Pancreas (tissue), 10 donors: ENCODE data around the gene OTULINL. TPM values are rescaled to one million over a fixed set of nuclear protein-coding genes. Genes with fewer than 3 reads are reported as not detected.
A peak's percentile ranks its signal among the peaks of the same experiment; 100 is the strongest.

Experiments used
- ATAC-seq, 4 donors: fragments of 200-7000 bp; cut with Tn5 transposase; one replicate each; pipeline versions ENCODE4 v1.8.0 to v1.9.1; 2020; ENCODE audit warnings: mild to moderate bottlenecking in 4 of 4, moderate library complexity in 4 of 4
- DNase-seq, 6 donors: peaks; one replicate each; pipeline ENCODE4 v3.0.0-alpha.2; 2020
- FAIRE-seq: peaks from 2 replicates; lab custom pipeline; 2012; peaks lifted over from hg19 to GRCh38; lab: Jason Lieb, UNC
- H3K27ac ChIP-seq, 4 donors: fragments of 200-600 bp; sonication (generic); 1 replicate in 3 of 4; 2 replicates in 1 of 4; pipeline versions ENCODE4 v1.5.0 to v1.8.0; 2020
- H3K27me3 ChIP-seq, 4 donors: fragments of 200-600 bp; one replicate each; pipeline ENCODE4 v1.8.0; 2021
- H3K36me3 ChIP-seq, 3 donors: fragments of 200-600 bp; sonication (generic) in 1 of 3; one replicate each; pipeline versions ENCODE4 v1.5.0 to v1.8.0; 2020 to 2021
- H3K4me1 ChIP-seq, 3 donors: fragments of 200-600 bp; one replicate each; pipeline ENCODE4 v1.8.0; 2021
- H3K4me3 ChIP-seq, 4 donors: fragments of 200-600 bp; sonication (generic) in 2 of 4; one replicate each; pipeline versions ENCODE4 v1.5.0 to v1.8.0; 2020 to 2021
- H3K9me3 ChIP-seq, 4 donors: fragments of 200-600 bp; one replicate each; pipeline ENCODE4 v1.8.0; 2021
- WGBS, 2 donors: extraction: QIAGEN DNeasy Blood & Tissue Kit; methylation state at CpG; one replicate each; pipeline ENCODE4 v1.1.7; 2013; 5-methylcytosine and 5-hydroxymethylcytosine counted together
- intact Hi-C, 3 donors: fragments of 100-400 bp; cut with DNase I; formaldehyde crosslinking; loops; one replicate each; pipeline versions ENCODE4 v1.11.1 to v1.14.2; 2022
- polyA plus RNA-seq, 2 donors: library from polyadenylated mRNA; stranded (reverse); fragments of 200-250 nt; gene quantifications; one replicate each; pipeline ENCODE4 v1.2.3, GENCODE V29; 2013
- total RNA-seq, 6 donors: library from RNA; stranded (reverse); fragmentation: NEBNext Ultra II Directional in 4 of 6; extraction: Animal tissue kit (Norgen Biotek cat#: 25700) in 4 of 6; gene quantifications; one replicate each; pipeline versions ENCODE4 v1.2.1 to v1.2.4, GENCODE V29; 2021 to 2023
- TF ChIP-seq, protein P1 (sequence below), 4 donors: fragments of 200-600 bp; sonication (generic) in 3 of 4; IDR thresholded peaks; one replicate each; pipeline versions ENCODE4 v1.5.0 to v1.8.0; 2021; ENCODE audit warnings: antibody characterized with exemption in 4 of 4
- donor health status: healthy with polysubstance abuse.
- donor health status: DM: no; HTN: no; CAD: no; lungs with moderate emphysema.
- donor health status: DM: no; HTN: no; CAD: no.
- donor health status: control.
- donor health status: control.
- donor health status: Bipolar disorder and iron deficiency.
- donor health status: DM: yes; HTN: yes; CAD: no.
- donor health status: DM: no; HTN: no; CAD: no.
- donor health status: DM: no; HTN: no; CAD: no.
- donor health status: DM: yes; HTN: yes; CAD: no.

The OTULINL gene
- total and polyA plus RNA-seq, 8 donors = 4.6 to 24.2 (median 13.0) TPM

DNA sequence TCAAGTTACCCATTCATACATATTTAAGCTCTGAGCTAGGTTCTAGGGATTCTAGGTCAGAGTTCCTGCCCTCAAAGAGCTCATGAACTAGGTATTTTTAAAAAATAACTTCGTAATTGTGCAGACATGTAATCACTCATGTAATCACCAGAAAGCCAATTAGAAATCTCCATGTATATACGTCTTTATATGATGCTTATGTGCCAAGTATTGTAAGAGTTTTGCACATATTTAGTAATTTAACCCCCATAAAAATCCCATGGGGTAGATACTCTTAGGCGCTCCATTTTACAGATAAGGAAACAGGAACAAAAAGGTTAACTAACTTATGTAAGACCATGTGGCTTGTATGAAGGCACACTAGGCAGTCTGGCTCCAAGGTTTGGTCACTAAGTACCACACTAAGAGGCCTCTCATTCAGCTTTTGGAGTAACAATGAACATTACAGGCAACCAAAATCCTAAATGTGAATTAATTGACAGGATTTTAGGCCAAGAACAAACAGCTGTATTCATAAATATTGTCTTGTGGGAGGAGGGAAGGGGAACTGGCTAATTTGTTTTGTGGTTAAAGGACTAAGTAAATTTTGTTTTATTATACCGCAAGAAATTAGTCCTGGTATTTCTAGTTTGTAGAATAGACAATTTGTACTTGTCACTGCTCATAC is 1.7 kb upstream of the OTULINL start:
- no peaks in the 10 kb centered on the region for H3K36me3 ChIP-seq
- H3K27me3 ChIP-seq = no peaks in the 10 kb centered on the region
- ATAC-seq = no peak
- H3K4me3 ChIP-seq = no peak overlapping the region
- H3K4me1 ChIP-seq = peaks cover 7 to 21% (median 11%) of the 10 kb centered on the region in 3 donors
- no peak for DNase-seq
- no peaks in the 10 kb centered on the region for H3K9me3 ChIP-seq
- TF ChIP-seq, protein P1, sequence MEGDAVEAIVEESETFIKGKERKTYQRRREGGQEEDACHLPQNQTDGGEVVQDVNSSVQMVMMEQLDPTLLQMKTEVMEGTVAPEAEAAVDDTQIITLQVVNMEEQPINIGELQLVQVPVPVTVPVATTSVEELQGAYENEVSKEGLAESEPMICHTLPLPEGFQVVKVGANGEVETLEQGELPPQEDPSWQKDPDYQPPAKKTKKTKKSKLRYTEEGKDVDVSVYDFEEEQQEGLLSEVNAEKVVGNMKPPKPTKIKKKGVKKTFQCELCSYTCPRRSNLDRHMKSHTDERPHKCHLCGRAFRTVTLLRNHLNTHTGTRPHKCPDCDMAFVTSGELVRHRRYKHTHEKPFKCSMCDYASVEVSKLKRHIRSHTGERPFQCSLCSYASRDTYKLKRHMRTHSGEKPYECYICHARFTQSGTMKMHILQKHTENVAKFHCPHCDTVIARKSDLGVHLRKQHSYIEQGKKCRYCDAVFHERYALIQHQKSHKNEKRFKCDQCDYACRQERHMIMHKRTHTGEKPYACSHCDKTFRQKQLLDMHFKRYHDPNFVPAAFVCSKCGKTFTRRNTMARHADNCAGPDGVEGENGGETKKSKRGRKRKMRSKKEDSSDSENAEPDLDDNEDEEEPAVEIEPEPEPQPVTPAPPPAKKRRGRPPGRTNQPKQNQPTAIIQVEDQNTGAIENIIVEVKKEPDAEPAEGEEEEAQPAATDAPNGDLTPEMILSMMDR (IDR thresholded peaks at IDR 0.05) = no peak
- WGBS, 2 donors = 82 to 85% methylated on average over 4 of the region's 4 CpGs
- no peak overlapping the region for H3K27ac ChIP-seq
- intact Hi-C loops = no loop called here
- no peak for FAIRE-seq

DNA sequence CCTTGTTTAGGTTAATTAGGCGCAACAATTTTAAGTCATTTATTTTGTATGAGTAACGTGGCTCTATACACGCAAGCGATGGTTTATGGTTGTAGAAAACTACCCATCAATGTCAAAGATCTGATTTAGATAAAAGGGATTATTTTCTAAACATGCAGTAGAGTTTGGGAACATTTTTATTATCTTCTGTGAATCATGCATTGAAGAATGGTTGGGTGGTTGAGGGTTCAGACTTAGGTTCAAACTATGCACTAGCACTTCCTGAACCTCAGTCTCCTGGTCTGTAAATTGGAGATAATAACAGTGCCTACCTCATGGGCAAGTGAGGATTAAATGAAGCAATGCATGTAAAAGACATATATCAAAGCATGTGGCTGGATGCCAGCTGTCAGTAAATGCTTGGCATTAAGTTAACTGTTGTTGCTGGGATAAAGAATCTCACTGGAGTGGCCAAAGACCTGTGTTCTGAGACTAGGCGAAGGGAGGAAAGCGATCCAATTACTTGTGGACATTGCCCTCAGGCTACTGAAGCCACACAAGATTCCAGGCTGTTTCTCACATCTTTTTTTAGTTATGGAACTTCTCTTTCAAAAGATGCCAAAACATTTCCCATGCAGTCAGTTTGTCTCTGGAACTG is 1.1 kb upstream of the OTULINL start:
- FAIRE-seq (no peak), DNase-seq (no peak), ATAC-seq (no peak)
- Histone ChIP-seq H3K4me3 (no peak overlapping the region), H3K27ac (no peak overlapping the region), H3K36me3 (no peaks in the 10 kb centered on the region), H3K9me3 (no peaks in the 10 kb centered on the region), H3K4me1 (peaks cover 5 to 18% (median 11%) of the 10 kb centered on the region in 3 donors), H3K27me3 (no peaks in the 10 kb centered on the region)
- intact Hi-C loops = no loop called here
- 86 to 87% methylated on average over 6 of the region's 6 CpGs for WGBS, 2 donors
- TF ChIP-seq, protein P1 (IDR thresholded peaks at IDR 0.05) = no peak

DNA sequence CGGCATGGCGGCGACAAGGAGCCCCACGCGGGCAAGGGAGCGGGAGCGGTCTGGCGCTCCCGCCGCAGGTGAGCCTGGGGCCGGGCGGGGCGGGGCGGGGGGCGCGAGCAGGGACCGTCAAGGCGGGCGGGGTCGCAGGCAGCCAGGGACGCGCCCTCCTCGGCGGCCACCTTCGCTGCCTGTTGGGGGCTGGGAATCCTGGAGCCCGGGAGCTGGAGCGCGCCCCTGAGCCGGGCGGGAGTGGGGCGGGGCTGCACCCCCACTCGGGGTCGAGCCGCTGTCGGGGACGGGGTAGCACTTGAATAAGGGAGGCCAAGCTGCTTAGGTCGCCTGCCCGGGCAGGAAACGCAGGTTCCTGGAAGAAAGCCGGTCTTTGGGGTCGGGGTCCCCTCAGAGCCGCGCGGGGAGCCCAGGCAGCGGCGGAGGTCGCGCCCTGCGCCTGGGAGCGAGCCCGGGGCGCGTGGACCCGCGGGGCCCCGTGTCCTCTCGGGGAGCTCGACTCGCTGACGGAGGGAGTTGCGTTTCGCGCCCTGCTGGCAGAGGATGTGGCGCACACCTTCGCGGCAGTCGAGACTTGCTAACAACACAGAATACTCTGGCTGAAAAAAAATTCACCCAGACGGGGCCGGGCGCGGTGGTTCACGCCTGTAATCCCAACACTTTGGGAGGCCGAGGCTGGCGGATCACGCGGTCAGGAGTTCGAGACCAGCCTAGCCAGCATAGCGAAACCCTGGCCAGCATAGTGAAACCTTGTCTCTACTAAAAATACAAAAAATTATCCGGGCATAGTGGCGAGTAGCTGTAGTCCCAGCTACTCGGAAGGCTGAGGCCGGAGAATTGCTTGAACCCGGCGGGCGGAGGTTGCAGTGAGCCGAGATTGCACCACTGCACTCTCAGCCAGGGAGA is 552 bp downstream of the OTULINL start:
- ATAC-seq (peak; percentile 57 to 76 (median 66)), DNase-seq (peak; percentile 58 to 84 (median 70)), FAIRE-seq (no peak)
- TF ChIP-seq, protein P1 (IDR thresholded peaks at IDR 0.05) = peak in 1 of 4 donors; percentile 20
- Histone ChIP-seq H3K9me3 (no peaks in the 10 kb centered on the region), H3K36me3 (no peaks in the 10 kb centered on the region), H3K27ac (peak overlapping the region; percentile 56 to 76 (median 74)), H3K4me3 (peak overlapping the region; percentile 61 to 95 (median 82)), H3K4me1 (peaks cover 12 to 21% (median 18%) of the 10 kb centered on the region in 3 donors), H3K27me3 (no peaks in the 10 kb centered on the region)
- WGBS, 2 donors = 1 to 2% methylated on average over 52 to 86 of the region's 86 CpGs
- intact Hi-C loops = no loop called here

DNA sequence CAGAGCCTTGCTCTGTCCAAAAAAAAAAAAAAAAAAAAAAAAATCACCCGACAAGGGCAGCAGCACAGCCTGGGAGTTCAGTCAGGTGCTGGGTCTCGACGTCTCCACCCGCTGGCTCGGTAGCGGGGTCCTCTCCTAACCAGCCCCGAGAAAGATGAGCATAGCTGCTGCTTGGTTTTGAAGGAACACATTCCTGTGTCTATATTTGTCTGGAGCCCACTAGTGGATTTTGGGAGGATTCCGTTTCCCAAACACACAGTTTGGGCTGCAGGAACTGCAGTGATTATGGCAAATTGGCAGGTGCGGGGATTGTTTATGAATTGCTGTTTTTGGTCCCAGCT is 1.2 kb downstream of the OTULINL start:
- intact Hi-C loops = no loop called here
- Histone ChIP-seq H3K27me3 (no peaks in the 10 kb centered on the region), H3K9me3 (no peaks in the 10 kb centered on the region), H3K4me1 (peaks cover 17 to 21% (median 18%) of the 10 kb centered on the region in 3 donors), H3K36me3 (no peaks in the 10 kb centered on the region), H3K4me3 (peak overlapping the region; percentile 61 to 95 (median 82)), H3K27ac (peak overlapping the region; percentile 56 to 76 (median 74))
- FAIRE-seq = no peak
- ATAC-seq = peak; percentile 14 to 28 (median 22)
- DNase-seq = peak in 1 of 6 donors; percentile 36
- TF ChIP-seq, protein P1 (IDR thresholded peaks at IDR 0.05) = no peak
- 16 to 22% methylated on average over 9 of the region's 9 CpGs for WGBS, 2 donors
